Stimulated activated CD4-positive, alpha-beta T cell treated with anti-CD3 and anti-CD28 coated beads, Interleukin-15, amount 100 ng/mL, for 1 hour (primary cell): ENCODE data around the gene HOXC11.

Experiments used
- DNase-seq, 2 donors: peaks; one replicate each; pipeline ENCODE4 v3.0.0-alpha.2; 2020; ENCODE audit warnings: low read depth in 1 of 2, low spot score in 1 of 2

The HOXC11 gene

GRCh38 chr12:53956914-53957536, 15.9 kb upstream of the HOXC11 start:
- no peak for DNase-seq

GRCh38 chr12:53958128-53958527, 14.8 kb upstream of the HOXC11 start:
- no peak for DNase-seq

GRCh38 chr12:53959314-53959713, 13.6 kb upstream of the HOXC11 start:
- DNase-seq = no peak

- no peak for DNase-seq
Measured at GRCh38 chr12:53960187-53961024, 12.5 kb upstream of the HOXC11 start.

- DNase-seq = no peak
Measured at GRCh38 chr12:53961025-53961761, 11.7 kb upstream of the HOXC11 start.

- no peak for DNase-seq
Measured at GRCh38 chr12:53963005-53963404, 9.9 kb upstream of the HOXC11 start.

- DNase-seq = no peak
Measured at GRCh38 chr12:53963434-53964314, 9.3 kb upstream of the HOXC11 start.

GRCh38 chr12:53964315-53964713, 8.6 kb upstream of the HOXC11 start:
- DNase-seq = no peak

- no peak for DNase-seq
Measured at GRCh38 chr12:53965281-53966084, 7.4 kb upstream of the HOXC11 start.

- DNase-seq = no peak
Measured at GRCh38 chr12:53966085-53966384, 6.9 kb upstream of the HOXC11 start.

- no peak for DNase-seq
Measured at GRCh38 chr12:53966385-53967133, 6.4 kb upstream of the HOXC11 start.

- no peak for DNase-seq
Measured at GRCh38 chr12:53967421-53967925, 5.5 kb upstream of the HOXC11 start.

GRCh38 chr12:53968214-53969127, 4.5 kb upstream of the HOXC11 start:
- DNase-seq = no peak

GRCh38 chr12:53969588-53970259, 3.2 kb upstream of the HOXC11 start:
- no peak for DNase-seq

- no peak for DNase-seq
Measured at GRCh38 chr12:53970451-53970850, 2.5 kb upstream of the HOXC11 start.

- DNase-seq = no peak
Measured at GRCh38 chr12:53971129-53971528, 1.8 kb upstream of the HOXC11 start.

GRCh38 chr12:53971686-53972085, 1.2 kb upstream of the HOXC11 start:
- no peak for DNase-seq

- DNase-seq = no peak
Measured at GRCh38 chr12:53972152-53972702, 699 bp upstream of the HOXC11 start.
